NCI-H2227 (cell line): ENCODE results near the gene GRIK4.
A peak's percentile ranks its signal among the peaks of the same experiment; 100 is the strongest.

Experiments used
- DNase-seq: peaks from one replicate; lab custom pipeline; 2025; ENCODE audit not compliant: unreplicated experiment; lab: John Stamatoyannopoulos, UW

GRIK4 gene

DNA sequence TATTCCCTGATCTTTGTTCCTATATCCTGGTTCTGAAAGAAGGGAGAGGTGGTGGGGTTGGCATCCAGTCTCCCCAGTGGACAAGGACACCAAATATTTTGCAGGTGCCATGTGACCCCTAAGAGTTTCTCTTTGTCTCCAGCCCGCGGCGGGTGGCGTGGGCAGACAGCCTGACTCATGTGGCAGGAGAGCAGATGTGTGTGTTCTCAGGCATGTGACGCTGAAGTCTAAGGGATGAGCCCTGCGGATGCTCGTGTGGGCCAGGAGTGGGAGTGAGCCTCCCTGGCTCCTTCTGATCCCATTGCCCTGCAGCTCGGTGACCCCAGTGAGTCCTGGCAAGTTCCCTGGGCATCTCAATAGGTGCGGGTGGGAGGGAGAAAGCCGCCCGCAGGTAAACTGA lies 417.5 kb downstream of the GRIK4 start:
- DNase-seq = peak; percentile 8

DNA sequence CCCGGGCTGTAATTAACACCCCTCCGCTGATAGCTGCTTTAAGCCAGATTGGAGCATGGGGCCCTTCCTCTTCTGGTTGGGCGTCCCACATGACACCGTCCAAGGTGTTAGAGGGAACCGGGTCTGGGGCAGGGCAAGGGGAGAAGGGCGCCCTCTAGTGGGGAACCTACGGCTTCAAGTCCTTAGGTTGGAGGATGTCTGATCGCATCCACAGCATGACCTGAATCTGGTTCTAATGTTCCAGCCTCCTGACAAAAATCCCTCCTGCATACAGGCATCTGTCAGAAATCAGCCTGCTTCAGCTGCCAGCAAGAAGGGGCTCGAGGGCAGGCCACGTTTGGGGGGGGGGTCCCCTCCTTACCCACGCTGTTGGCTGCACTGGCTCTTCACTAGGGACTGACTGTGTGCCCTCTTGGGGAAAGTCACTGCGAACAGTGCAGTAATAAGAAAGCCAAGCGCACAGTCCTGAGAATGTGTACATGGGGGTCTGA lies 418.2 kb downstream of the GRIK4 start:
- peak; percentile 44 for DNase-seq

DNA sequence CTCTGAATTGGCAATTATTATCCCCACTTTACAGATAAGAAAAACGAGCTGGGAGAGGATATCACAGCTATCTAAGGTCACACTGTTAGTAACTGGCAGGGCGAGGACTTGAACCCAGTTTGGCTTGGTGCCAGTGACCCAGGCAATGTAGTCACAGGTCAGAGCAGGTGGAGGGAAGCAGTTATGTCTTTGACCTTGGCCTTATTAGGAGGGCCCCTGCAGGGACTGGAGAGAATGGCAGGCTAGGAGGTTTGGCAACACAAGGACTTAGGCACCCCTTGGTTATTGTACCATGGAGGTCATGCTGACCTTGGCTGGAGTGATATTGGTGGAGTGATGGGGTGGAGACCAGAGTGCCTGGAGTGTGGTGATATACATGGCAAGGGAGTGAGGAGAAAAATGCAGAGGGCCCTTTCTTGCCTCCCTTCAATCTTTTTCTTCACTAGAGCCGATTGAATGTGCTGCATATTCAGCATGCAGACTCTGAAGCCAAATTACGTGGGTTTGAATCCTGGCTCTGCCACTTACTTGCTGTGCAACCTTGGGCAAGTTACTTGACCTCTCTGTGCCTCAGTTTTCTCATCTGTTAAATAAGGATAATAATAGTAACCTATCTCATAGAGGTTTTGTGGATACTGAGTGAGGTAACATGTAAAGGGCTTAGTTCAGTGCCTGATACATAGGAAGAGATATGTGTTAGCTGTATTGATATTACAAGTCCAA lies 419.7 kb downstream of the GRIK4 start:
- no peak for DNase-seq

DNA sequence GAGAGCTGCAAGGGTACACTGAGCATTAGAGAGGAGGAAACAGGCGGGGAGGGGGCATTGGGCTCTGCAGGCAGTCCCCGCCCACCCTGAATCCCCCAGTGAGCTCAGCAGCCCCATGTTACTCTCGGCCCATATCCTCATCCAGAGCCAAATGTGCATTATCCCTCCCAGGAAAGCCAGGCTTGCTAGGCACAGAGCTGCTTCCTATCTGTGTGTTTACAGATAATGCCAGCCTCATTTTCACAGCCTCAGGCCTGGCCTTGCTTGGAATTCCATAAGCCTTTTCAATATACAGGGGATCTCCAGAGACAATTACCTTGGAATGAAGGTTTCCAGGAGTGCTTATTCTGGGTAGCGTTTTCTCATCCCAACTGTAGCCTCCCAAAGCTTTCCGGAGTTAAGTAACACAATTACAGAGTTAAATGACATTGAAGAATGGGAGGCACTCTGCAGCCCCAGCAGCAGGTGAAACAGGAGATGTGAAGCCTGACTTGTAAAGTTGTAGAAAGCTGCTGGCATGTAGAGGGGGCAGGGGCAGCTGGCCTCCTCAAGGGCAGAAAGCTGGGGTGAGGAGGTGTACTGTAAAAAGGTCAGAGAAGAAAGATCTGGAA lies 420.9 kb downstream of the GRIK4 start:
- no peak for DNase-seq

DNA sequence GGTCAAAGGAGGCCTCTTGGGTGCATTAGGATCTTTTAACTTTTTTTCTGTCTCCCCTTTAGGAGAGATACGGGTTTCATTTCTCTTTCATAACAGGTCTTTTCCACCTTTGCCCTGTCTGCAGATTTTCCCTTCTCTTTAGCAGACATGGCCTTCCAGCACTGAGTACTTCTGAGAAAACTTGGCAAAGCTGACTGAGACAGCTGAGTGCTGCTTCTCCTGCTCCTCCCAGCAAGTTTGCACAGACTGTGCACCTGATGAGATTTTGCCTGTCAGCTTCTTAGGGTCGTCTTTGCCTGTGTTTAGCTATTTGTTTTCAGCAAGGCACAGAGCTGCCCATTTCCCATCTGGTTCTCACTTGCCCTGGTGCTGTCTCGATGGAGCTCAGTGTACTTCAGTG lies 424.8 kb downstream of the GRIK4 start:
- no peak for DNase-seq

DNA sequence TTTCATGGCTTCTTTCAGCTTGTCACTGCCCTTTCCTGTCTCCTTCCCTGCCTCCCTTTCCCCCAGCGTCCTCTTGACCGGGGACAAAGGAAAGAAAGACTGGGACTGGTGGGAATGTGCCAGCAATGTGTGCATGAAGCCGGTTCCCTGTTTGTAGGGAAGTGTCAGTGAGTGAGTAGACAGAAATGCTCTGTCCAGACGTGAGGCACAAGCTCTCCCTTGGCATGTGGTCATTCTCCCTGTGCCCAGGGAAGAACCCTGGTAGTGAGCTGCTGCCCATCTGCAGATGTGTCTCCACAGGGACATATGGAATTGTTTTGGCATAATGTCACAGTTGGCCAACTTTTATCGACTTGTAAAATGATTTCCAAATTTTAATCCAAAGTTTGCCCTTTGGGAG lies 426.0 kb downstream of the GRIK4 start:
- DNase-seq = no peak

DNA sequence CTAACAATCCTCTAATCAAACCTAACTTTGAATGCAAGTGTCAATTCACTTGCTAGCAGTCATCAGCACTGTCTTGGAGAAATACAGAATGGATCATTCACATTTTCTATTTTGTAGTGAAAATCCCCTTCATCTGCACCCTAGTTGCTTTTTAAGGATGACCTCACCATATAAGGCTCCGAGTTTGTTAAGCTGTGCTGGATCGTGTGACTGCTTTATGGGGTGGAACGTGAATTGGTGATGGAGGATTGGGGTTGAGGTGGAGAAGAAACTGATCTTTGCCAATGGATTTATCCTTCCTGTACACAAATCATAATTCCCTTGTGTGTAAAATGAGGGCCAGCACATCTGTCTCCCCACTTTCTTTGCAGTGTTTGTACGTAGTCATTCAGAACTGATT lies 426.7 kb downstream of the GRIK4 start:
- no peak for DNase-seq

DNA sequence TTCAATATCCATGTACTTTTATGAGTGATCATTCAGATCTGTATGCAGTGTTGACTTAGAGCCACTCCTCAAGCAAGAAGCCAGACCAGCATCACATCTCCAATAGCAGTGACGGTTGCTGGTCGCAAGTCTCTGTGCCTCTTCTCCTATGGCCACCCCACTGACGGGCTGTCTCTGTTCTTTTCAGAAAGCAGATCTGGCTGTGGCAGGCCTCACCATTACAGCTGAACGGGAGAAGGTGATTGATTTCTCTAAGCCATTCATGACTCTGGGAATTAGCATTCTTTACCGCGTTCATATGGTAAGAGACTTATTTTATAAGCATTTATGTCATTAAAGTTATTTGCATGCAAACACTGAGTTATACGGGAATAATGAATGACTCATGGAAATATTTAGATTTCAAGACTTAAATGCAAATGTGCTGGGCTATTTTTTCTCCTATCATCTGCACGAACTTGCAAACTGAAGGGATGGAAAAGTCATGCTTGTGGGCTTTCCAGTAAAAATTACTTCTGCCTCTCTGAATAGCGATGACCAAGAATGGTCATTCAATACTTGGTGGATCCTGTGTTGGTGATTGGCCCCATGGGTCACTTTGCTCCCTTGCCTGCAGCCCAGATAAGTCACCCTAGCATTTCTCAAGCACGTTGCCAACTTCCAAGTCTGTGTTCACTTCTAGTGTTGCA lies 428.8 kb downstream of the GRIK4 start:
- no peak for DNase-seq

DNA sequence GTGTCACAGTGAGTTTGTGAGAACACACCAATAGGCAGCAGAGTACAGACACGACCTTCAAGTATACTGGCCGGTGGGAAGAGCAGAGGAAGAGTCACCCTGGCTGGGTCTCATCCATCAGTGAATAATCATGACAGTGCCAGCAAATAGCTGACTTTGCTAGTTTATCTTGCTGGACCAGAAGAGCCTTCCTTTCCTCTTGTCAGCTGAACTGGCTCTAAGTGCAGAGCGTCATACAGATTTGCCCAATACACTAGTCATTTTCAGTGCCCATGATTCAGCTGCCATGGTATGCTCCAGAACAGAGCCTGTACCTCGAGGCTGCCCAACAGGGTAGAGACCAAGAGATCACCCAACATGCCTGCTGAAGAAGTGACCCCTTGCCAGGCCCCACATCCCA lies 429.5 kb downstream of the GRIK4 start:
- no peak for DNase-seq

DNA sequence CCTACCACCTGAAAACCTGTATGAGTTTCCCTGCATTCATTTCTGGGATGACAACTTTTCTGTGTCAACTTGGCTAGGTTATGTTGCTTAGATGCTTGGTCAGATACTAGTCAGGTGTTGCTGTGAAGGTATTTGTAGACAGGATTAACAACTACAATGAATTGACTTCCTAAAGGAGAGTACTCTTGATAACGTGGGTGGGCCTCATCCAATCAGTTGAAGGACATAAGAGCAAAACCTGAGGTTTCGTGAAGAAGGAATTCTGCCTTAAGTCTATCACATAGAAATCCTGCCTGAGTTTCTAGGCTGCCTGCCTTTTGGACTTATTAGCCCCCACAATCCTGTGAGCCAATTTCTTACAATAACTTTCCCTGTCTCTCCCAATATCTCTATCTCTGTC lies 431.2 kb downstream of the GRIK4 start:
- no peak for DNase-seq

DNA sequence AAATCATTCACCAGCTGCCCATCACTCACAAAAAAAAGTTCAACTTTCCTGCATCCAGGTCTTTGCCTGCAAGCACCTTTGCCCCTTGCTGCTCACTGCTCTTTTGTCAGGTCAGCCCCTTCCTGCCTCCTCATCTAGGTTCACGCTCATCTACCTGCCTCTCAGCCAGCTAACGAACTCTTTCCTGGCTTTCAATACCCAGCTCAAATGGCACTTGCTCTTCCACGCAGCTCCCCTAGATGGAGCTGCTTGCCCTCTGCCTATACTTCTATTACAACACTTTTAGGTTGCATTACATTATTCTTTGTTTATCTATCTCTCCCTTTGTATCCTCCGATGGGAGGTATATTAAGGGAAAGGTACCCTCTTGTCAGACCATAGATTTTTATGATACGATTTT lies 433.5 kb downstream of the GRIK4 start:
- no peak for DNase-seq

DNA sequence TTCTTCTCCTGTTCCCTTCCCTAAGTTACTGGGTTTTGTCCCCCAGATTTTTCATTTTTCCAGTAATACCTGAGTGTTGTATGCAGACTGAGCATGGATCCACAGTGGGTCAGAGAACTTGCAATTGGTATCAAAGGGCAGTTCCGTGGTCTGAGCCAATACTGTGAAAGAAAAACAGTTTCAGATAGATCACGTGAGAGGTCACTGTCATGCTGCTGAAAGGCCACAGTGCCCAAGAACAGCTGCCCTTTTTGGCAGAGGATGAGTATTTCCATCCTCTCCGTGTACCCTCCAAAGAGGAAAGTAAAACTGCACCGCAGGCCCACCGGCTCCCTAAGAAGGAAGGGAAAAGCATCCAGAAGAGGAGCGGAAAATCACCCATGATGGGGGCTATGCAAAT lies 439.3 kb downstream of the GRIK4 start:
- no peak for DNase-seq

DNA sequence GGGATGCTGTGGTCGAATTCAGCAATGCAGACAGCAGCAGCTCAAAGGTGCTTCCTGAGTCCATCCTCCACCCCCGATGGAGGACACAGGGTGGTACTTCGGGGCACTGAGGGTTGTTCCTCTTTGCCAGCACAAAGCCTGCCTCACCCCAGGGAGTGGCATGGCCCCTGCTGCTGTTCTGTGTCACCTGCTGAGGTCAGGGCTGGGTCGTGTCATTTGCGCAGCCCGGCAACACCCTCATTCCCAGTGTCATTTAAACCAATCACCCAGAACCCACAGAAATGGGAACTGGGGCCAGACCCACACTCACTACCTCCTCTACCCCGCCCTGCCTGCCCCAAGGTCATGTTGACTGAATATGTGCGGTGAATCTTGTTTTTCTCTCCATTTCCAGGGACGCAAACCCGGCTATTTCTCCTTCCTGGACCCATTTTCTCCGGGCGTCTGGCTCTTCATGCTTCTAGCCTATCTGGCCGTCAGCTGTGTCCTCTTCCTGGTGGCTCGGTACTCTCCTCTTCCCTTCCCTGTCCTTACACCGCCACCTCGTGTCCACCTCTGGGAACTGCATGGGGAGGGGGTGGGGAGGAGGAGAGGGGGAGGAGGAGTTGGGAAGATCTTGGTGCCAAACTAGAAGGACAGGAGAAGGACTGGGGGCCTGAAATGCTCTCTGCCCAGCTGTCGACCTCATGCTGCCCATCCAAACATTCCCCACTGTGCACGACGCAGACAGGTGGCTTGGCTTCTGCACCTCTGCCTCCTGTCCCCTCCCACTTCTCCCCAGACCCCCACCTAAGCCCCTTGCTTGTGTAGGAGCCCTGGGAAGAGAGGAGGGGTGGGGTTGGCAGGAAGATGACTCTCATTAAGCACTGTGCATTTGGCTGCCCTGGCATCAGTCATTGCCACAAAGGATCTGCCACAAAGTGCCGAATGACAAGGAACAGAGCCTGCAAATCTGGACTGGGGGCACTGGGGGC lies 441.2 kb downstream of the GRIK4 start:
- DNase-seq = peak; percentile 89

DNA sequence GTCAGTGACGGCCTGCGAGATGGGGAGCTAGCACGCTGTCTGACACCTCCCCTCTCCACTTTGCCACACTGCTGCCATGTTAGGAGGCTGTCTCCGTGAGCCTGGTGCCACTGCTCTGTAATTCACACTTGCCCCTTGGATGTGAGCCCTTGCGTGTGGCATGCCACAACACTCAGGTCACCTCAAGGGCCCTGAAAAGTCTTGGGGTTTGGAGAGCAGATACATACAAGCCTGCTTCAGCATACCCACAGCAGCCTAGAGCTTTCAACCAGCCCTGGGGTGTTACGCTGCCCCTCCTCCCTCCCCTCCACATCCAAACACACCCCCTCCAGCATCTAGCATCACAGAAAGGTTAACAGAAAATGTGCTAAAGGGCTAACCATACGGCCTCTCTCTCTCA lies 442.8 kb downstream of the GRIK4 start:
- DNase-seq = no peak

DNA sequence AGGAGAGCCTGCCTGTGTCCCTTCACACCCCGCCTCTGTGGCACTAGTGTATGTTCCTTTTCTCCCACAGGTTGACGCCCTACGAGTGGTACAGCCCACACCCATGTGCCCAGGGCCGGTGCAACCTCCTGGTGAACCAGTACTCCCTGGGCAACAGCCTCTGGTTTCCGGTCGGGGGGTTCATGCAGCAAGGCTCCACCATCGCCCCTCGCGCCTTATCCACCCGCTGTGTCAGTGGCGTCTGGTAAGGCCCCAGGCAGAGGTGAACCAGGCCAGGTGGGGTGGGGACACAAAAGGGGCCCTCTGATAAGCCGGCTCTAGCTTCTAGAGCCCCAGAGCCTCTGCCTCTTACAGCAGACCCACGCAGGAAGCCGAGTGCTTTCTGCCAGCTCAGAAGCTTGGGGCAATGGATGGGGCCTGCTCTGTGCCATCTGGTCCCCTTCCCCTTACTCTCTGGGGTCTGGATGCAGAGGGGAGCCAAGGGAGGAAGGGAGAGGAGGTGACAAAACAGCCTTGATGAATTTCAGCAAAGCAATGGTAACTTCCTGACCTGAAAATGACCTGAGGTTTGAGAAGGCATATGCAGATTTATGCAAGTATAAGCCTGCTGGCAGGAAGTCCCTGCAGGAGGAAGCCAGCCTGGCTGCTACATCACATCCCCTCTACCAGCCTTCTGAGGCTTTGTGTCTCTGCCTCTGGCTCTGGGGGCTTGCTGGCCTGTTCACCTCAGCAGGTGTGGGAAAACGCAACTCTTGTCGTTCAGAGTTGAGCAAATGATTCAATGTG lies 445.4 kb downstream of the GRIK4 start:
- DNase-seq = no peak

DNA sequence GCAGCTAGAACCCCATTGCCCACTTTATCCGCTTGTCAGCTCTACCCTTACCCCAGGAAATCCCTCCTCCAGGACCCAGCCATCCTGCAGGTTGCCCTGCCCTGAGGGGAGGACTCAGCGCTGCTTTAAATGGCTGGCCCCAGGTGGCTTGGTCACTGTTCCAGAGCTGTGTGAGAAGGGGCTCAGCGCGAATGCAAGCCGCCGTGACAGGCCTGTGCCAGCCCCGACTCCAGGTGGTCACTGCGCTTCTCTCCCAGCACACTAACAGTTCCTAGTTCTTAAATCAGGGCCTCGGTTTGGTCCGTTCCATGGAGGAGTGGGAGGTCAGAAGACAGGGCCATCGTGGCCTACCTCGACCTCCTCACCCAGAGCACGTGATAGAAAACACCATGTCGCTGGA lies 446.6 kb downstream of the GRIK4 start:
- no peak for DNase-seq

DNA sequence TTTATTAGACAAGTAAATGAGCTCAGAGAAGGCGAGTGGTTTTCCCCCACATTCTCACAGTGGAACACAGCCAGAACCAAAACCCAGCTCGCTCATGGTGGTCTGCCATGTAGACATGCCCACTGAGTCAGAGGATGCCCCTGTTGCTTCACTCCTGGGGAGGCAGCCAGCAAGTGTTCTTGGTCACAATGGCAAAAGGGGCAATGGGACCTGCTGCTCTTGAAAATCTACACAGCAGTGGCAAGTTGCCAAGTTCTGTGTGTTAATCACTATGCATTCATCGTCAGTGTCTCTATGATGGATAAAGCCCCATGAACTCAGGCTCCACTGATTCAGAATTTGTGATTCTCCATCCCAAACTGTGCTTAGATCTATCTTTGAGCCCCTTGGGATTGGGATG lies 447.6 kb downstream of the GRIK4 start:
- DNase-seq = no peak

DNA sequence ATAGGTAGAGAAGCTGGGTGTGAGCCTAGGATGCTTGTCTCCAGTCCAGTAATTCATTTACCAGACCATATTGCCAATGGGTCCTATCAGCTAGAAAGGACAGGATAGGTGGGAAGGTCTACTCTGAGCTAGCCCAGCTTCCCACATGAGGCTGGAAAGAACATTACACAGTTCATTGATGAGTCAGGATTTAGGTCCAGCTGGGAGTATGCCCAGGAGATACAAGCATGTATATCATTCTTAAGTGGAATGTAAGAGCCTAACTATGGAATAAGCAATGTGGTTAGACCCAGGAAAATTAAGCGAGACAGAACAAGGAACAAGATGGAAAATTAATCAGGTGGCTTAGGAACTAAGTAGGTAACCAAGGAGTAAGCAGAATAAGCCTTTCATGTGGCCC lies 453.3 kb downstream of the GRIK4 start:
- no peak for DNase-seq

DNA sequence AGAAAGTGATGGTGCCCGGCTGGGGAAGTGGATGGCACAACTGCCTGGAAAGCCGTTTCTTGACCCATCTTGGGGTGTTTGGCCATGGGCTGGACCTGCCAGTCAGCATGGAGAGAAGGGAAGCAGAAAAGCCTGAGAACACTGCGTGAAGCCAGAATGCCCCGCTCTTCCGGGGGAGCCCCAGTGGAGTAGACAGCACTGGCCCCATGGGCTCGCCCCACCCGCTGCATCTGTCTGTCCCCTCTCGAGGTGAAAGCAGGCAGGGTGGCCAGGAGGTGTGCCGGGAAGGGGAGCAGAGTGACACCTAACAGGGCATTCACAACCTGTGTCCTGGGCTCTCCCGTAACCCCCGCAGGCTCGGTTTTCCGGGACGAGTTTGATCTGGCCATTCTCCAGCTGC lies 455.3 kb downstream of the GRIK4 start:
- no peak for DNase-seq

DNA sequence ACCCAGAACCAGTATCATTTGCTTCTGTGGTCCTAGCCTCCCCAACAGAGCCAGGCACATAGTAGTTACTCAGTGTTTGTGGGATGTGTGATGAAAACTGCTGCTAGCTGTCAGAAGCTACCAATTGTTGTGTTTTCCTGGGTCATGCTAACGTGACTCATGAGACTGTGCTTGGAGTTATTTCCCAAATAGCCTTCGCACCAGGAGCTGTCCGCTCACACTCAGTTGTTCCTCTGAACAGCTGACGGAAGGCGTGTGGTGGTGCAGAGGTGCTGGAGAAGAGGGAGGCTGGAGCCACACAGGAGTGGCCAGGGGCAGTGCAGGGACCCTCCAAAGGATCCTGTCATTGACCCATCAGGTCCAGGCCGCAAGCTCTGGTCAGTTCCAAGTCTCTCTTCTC lies 458.4 kb downstream of the GRIK4 start:
- DNase-seq = no peak
